Mucosa of descending colon (tissue), 3 donors: ENCODE data around the gene ZNF549. TPM values are rescaled to one million over a fixed set of nuclear protein-coding genes. Genes with fewer than 3 reads are reported as not detected.
A peak's percentile ranks its signal among the peaks of the same experiment; 100 is the strongest.

Source experiments
- ATAC-seq: fragments of 200-7000 bp; cut with Tn5 transposase; one replicate; pipeline ENCODE4 v1.9.1; 2020; ENCODE audit warnings: mild to moderate bottlenecking, moderate library complexity
- DNase-seq, 3 donors: peaks; one replicate each; pipeline ENCODE4 v3.0.0-alpha.2; 2020
- H3K36me3 ChIP-seq: fragments of 200-600 bp; one replicate; pipeline ENCODE4 v1.8.0; 2021; ENCODE audit warnings: low read depth, mild to moderate bottlenecking
- H3K4me1 ChIP-seq: fragments of 200-600 bp; one replicate; pipeline ENCODE4 v1.8.0; 2021; ENCODE audit warnings: low read depth, mild to moderate bottlenecking
- H3K4me3 ChIP-seq: fragments of 200-600 bp; one replicate; pipeline ENCODE4 v1.8.0; 2021; ENCODE audit warnings: mild to moderate bottlenecking
- H3K9me3 ChIP-seq: fragments of 200-600 bp; one replicate; pipeline ENCODE4 v1.8.0; 2021; ENCODE audit warnings: mild to moderate bottlenecking
- CTCF ChIP-seq: fragments of 200-600 bp; IDR thresholded peaks from one replicate; pipeline ENCODE4 v1.8.0; 2022; ENCODE audit warnings: antibody characterized with exemption, mild to moderate bottlenecking
- intact Hi-C, 2 donors: fragments of 100-400 bp; cut with DNase I in 1 of 2; cut with micrococcal nuclease in 1 of 2; formaldehyde crosslinking; loops; one replicate each; pipeline versions ENCODE4 v1.11.0 to v1.11.1; 2022; cut with DNase I, micrococcal nuclease
- total RNA-seq, 3 donors: library from RNA; stranded (reverse); fragmentation: NEBNext Ultra II Directional in 2 of 3; extraction: Animal tissue kit (Norgen Biotek cat#: 25700) in 2 of 3; gene quantifications; one replicate each; pipeline versions ENCODE4 v1.2.1 to v1.2.4, GENCODE V29; 2021 to 2023
- donor health status: DM: no; HTN: no; CAD: no; lungs with moderate emphysema.
- donor health status: DM: no; HTN: no; CAD: no.
- donor health status: DM: no; HTN: yes; CAD: no.

ZNF549 gene
- total RNA-seq, 3 donors from 2014 or later, result 2.3 to 6.3 (median 3.7) TPM

- TF ChIP-seq CTCF, result no peak
- H3K4me1 ChIP-seq, result peaks cover 8% of the 10 kb centered on the region
- H3K9me3 ChIP-seq, result peaks cover 35% of the 10 kb centered on the region
- ATAC-seq (no peak), DNase-seq (no peak)
- H3K4me3 ChIP-seq, result peak overlapping the region; percentile 31
- no peaks in the 10 kb centered on the region for H3K36me3 ChIP-seq
- intact Hi-C loops, result no loop called here
Observed at GRCh38 chr19:57599377-57599760, 72.2 kb downstream of the ZNF549 start.

GRCh38 chr19:57599761-57600383 is 72.7 kb downstream of the ZNF549 start, which contains the start of gene ZNF530:
Gene ZNF530 (plus strand): TSS chr19:57599885. CDS start chr19:57604346, 4,461 bp downstream.
- intact Hi-C loops, result no loop called here
- ATAC-seq, result peak; percentile 100

GRCh38 chr19:57606931-57607330 is 79.8 kb downstream of the ZNF549 start:
- no peak for TF ChIP-seq CTCF
- intact Hi-C loops, result no loop called here
- peaks cover 3% of the 10 kb centered on the region for H3K36me3 ChIP-seq
- H3K4me3 ChIP-seq, result no peak overlapping the region
- DNase-seq (no peak), ATAC-seq (no peak)
- no peaks in the 10 kb centered on the region for H3K4me1 ChIP-seq
- peaks cover 86% of the 10 kb centered on the region for H3K9me3 ChIP-seq

More at GRCh38 chr19:57599761-57600383, 72.7 kb downstream of the ZNF549 start, which contains the start of gene ZNF530:
- H3K9me3 ChIP-seq, result peaks cover 38% of the 10 kb centered on the region
- peak within 1 kb of the TSS; percentile 31 for H3K4me3 ChIP-seq
- DNase-seq, result peak; percentile 93 to 94 (median 94)
- no peaks in the 10 kb centered on the region for H3K36me3 ChIP-seq
- TF ChIP-seq CTCF, result no peak
- peaks cover 8% of the 10 kb centered on the region for H3K4me1 ChIP-seq

Other genes with a start within 250 kb of the ZNF549 start
- 10 to 100 TPM; 25.7 to 55.8 (median 42.2) TPM for gene ZNF460, start 246.9 kb upstream of the ZNF549 start, total RNA-seq
- gene ZNF543, start 206.9 kb upstream of the ZNF549 start, total RNA-seq, result 1 to 10 TPM; 2.5 to 9.4 (median 3.6) TPM
- 10 to 100 TPM in 1 of 3 donors, 1 to 10 TPM in 2; 2.8 to 12.2 (median 4.2) TPM for gene ZNF304, start 176.1 kb upstream of the ZNF549 start, total RNA-seq
- gene TRAPPC2B, start 163.8 kb upstream of the ZNF549 start, total RNA-seq, result 1 to 10 TPM; 3.4 to 8.3 (median 3.5) TPM
- gene ZNF547, start 163.8 kb upstream of the ZNF549 start, total RNA-seq, result 1 to 10 TPM in 2 of 3 donors, under 1 TPM in 1; 0.64 to 4.2 (median 1.6) TPM
- gene ZNF548, start 137.5 kb upstream of the ZNF549 start, total RNA-seq, result 10 to 100 TPM in 2 of 3 donors, 1 to 10 TPM in 1; 8.3 to 23.2 (median 10.3) TPM
- 10 to 100 TPM in 2 of 3 donors, 1 to 10 TPM in 1; 8.3 to 13.4 (median 11.0) TPM for gene ZNF17, start 116.2 kb upstream of the ZNF549 start, total RNA-seq
- 1 to 10 TPM; 4.7 to 8.7 (median 8.0) TPM for gene ZNF749, start 92.0 kb upstream of the ZNF549 start, total RNA-seq
- 1 to 10 TPM in 1 of 3 donors, not detected in 2; 2.2 TPM for gene VN1R1, start 70.2 kb upstream of the ZNF549 start, total RNA-seq
- gene ZNF772, start 49.8 kb upstream of the ZNF549 start, total RNA-seq, result 1 to 10 TPM; 2.9 to 10.0 (median 5.9) TPM
- gene ZNF419, start 39.6 kb upstream of the ZNF549 start, total RNA-seq, result 1 to 10 TPM; 3.9 to 8.4 (median 5.2) TPM
- 1 to 10 TPM; 5.7 to 6.9 (median 6.9) TPM for gene ZNF773, start 27.4 kb upstream of the ZNF549 start, total RNA-seq
- gene ZNF550, start 32.5 kb downstream of the ZNF549 start, total RNA-seq, result 1 to 10 TPM; 3.0 to 7.0 (median 4.5) TPM
- gene ZNF416, start 51.6 kb downstream of the ZNF549 start, total RNA-seq, result 1 to 10 TPM; 2.0 to 5.0 (median 2.9) TPM
- gene ZIK1, start 56.8 kb downstream of the ZNF549 start, total RNA-seq, result 1 to 10 TPM; 1.2 to 6.2 (median 1.3) TPM
- gene ZNF530, start 72.5 kb downstream of the ZNF549 start, total RNA-seq, result 1 to 10 TPM; 1.7 to 3.1 (median 2.3) TPM
- 10 to 100 TPM in 1 of 3 donors, 1 to 10 TPM in 2; 9.0 to 20.0 (median 9.2) TPM for gene ZNF134, start 86.9 kb downstream of the ZNF549 start, total RNA-seq
- 10 to 100 TPM in 1 of 3 donors, 1 to 10 TPM in 2; 7.9 to 16.3 (median 9.4) TPM for gene ZNF211, start 105.8 kb downstream of the ZNF549 start, total RNA-seq
- under 1 TPM in 1 of 3 donors, not detected in 2; 0.16 TPM for gene ZSCAN4, start 141.6 kb downstream of the ZNF549 start, total RNA-seq
- gene ZNF551, start 154.6 kb downstream of the ZNF549 start, total RNA-seq, result 1 to 10 TPM; 4.7 to 5.2 (median 4.9) TPM
- gene ZNF154, start 181.8 kb downstream of the ZNF549 start, total RNA-seq, result 10 to 100 TPM in 1 of 3 donors, 1 to 10 TPM in 1, under 1 TPM in 1; 0.72 to 13.7 (median 1.5) TPM
- gene ZNF671, start 200.3 kb downstream of the ZNF549 start, total RNA-seq, result 1 to 10 TPM; 2.6 to 9.2 (median 2.9) TPM
- 10 to 100 TPM; 10.4 to 16.5 (median 14.5) TPM for gene ZNF776, start 219.5 kb downstream of the ZNF549 start, total RNA-seq
- gene ZNF586, start 242.3 kb downstream of the ZNF549 start, total RNA-seq, result 10 to 100 TPM; 16.4 to 25.2 (median 20.4) TPM